Sciatic nerve (tissue), 2 donors: ENCODE results near the gene METTL3. TPM values are rescaled to one million over a fixed set of nuclear protein-coding genes. Genes with fewer than 3 reads are reported as not detected.
A peak's percentile ranks its signal among the peaks of the same experiment; 100 is the strongest.

Source experiments
- ATAC-seq: fragments of 200-7000 bp; cut with Tn5 transposase; one replicate; pipeline ENCODE4 v1.9.1; 2020; ENCODE audit warnings: mild to moderate bottlenecking, moderate library complexity
- DNase-seq: peaks from one replicate; pipeline ENCODE4 v3.0.0-alpha.2; 2020; ENCODE audit warnings: low spot score
- intact Hi-C: fragments of 100-400 bp; cut with DNase I; formaldehyde crosslinking; loops from one replicate; pipeline ENCODE4 v1.14.2; 2022
- total RNA-seq: library from RNA; stranded (reverse); fragmentation: NEBNext Ultra II Directional; extraction: Animal tissue kit (Norgen Biotek cat#: 25700); gene quantifications from one replicate; pipeline ENCODE4 v1.2.1, GENCODE V29; 2021
- donor health status: DM: no; HTN: no; CAD: no.
- donor health status: DM: no; HTN: no; CAD: no.

METTL3 gene
- total RNA-seq, 1 donor from 2014 or later, result 43.3 TPM

DNA sequence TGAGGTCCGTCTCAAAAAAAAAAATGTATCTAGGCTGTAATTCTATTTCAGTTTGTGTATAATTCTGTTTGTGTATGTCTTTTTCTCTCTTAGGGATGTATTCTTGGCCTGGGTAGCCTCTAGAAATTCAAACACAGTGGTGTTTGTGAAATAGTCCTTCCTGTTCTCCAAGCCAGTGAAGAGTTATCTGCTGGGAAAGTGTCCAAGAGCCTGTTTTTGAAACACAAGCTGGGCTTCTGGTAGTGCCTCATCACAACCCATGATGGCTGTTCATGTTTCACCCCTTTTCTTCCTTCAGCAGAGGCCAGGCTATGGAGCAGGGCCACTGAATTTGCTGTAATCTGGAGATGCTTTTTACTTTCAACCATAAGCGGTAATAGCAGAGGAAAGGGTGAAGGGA, 14.7 kb downstream of the METTL3 start:
- ATAC-seq (no peak), DNase-seq (no peak)
- intact Hi-C loops, result no loop called here

GRCh38 chr14:21494902-21495762, 16.0 kb downstream of the METTL3 start:
- no peak for ATAC-seq
- DNase-seq, result no peak
- intact Hi-C loops, result no loop called here

GRCh38 chr14:21486640-21487087, 24.5 kb downstream of the METTL3 start:
- no peak for ATAC-seq
- intact Hi-C loops, result no loop called here

DNA sequence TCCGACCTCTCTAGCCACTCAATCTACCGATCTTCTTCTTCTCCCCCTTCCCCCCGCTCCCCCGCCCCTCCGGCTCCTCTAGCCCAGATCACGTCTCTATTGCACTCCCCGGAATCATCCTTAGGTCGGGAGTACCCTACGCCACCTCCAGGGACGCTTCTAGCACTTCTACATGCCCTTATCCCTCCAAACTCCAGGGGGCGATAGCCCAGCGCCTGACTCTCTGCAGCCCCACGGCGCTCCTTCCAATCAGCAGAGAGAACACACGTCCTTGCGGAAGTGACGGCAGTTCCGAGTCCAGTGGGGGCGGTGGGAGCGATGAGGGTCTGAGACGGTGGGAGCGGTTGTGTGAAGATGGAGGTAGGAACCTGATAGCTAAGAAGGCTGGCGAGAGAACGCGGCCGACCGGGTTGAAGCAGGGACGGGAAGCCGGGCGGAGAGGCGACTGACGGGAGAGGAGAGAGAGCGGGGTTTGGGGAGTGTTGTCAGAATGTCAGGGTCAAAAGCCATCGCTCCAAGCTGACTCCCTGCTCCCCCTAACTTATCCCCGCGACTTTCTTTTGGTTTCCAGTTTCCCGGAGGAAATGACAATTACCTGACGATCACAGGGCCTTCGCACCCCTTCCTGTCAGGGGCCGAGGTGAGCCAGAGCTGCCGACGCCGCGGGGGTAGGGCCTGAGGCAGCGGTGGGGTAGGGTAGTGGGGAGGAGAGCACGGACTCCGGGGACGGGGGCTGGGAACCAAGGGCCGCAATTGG, 34.0 kb downstream of the METTL3 start, which contains the start of the genes RAB2B and TOX4:
Gene RAB2B, minus strand, starts transcription at position 35 of the 757 bp plus-strand sequence. CDS start 87 bp downstream, outside the sequence.
Gene TOX4, plus strand, starts transcription at position 271 of the 757 bp plus-strand sequence. Its CDS starts 84 bp downstream, at position 355.
- intact Hi-C loops, result no loop called here
- DNase-seq (peak; percentile 96), ATAC-seq (peak; percentile 100)

More at GRCh38 chr14:21486640-21487087, 24.5 kb downstream of the METTL3 start:
- DNase-seq, result no peak

DNA sequence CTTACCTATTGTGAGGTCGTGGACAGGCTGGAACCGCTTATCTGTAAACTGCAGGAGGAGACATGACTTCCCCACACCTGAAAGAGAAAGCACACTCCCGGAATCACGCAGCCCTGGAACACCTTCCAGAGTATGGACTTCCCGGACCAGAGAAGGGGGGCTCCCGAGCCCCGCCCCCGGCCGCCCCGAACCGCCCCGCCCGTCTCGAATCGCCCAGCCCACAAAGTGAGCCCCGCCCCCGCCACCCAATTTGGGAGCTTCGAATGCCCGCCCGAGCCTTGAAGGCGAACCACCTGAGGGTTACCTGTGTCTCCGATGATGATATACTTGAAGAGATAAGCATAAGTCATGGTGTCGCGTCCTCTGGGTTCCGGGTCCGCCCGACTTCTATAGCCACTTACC, 34.6 kb downstream of the METTL3 start:
- intact Hi-C loops, result no loop called here
- DNase-seq (peak; percentile 90), ATAC-seq (peak; percentile 84)

DNA sequence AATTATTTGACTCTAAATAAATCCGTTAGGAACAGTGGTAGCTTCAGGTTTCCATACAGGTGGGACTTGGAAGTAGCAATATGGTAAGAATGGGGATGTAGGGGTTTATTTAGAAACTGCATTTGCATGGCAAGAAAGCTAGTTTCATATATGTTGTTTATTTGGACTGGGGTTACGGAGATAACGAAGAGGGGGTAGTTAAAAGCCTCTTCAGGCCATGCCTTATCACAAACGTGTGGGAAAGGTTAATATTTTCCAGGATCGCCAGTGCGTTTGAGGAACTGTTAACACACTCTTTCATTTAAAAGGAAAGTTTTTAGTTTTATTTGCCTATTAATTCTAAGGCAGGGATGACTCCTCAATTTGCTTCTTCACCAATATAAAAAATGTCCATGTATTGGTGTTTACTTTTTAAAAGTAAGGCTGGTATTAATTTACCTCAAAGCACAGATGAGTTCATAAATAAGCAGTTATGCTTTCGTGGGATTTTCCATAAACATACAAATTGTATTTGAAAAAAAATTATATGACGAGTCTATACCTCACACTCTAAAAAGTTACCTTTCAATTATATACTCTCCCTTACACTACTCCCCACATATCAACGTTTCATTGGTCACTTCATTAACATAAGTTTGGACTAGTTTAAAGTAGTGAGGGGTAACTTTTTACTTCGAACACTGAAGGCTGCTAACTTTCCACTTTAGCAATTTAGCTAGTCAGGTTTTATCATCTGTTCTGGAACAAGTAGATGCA, 35.2 kb downstream of the METTL3 start:
- DNase-seq, result no peak
- intact Hi-C loops, result no loop called here
- no peak for ATAC-seq

DNA sequence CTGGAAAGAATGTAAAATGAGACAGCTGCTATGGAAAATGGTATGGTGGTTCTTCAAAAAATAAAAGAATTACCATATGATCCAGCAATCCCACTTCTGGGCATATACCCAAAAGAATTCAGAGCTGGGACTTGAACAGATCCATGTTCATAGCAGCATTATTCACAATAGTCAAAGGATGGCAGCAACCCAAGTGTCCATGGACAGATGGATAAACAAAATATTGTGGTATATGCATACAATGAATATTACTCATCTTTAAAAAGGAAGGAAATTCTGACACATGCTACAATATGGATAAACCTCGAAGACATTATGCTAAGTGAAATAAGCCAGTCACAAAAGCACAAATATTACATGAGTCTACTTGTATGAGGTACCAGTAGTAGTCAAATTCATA, 43.5 kb downstream of the METTL3 start:
- intact Hi-C loops, result no loop called here
- DNase-seq, result no peak
- no peak for ATAC-seq

DNA sequence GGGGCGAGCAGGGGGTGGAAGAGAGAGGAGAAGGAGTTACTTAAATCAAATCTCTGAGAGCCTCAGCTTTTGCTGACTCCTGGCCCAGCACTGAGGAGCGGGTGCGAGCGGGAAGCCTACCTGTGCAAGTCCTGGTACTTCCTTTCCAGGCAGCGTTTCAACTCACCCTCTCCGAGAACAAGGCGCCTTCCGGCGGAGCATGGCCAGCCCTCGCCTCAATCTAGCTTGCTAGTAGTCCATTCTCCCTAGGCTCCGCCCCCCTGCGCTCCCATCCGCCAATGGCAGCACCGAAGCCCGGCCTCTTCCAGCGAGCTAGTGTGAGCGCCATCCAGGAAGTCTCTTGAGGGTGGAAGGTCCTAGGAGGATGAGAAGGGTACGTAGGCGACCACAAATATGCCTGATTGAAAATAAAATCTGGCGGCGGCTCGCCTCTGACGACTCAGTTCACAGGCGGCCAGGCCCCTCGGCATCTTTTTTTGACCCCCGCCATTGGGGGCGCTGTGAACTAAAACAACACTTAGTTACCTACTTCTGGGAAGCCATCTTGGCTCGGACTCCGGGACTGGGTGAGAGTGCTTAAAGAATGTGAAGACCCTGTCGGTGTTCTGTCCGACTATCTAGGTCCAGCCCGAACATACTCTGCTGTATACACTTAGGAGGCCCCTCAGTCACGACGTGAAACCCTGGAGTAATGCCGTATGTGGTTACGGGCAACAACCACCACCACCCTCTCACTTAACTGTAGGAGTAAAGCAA, 55.0 kb downstream of the METTL3 start, which contains the start of gene CHD8:
Gene CHD8, minus strand, starts transcription at position 212 of the 756 bp plus-strand sequence. CDS start 24,480 bp downstream, outside the sequence.
- DNase-seq, result peak; percentile 99
- peak; percentile 100 for ATAC-seq
- intact Hi-C loops, result no loop called here

DNA sequence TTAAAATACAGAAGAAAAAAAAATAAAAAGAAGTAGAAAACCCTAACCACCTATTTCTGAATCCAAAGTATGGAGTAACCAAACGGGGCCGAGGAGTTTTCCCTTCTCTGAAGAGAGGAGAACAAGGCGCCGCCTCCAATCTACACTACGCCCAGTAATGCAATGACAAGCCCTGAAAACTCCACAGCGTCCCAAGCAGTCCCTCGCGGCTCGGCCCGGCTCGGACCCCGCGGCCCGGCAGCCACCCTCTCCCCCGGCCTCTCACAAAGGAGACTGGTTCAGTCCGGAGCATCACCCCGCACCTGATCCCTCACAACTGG, 55.6 kb downstream of the METTL3 start:
- intact Hi-C loops, result no loop called here
- ATAC-seq (peak; percentile 53), DNase-seq (no peak)

- DNase-seq (no peak), ATAC-seq (no peak)
- intact Hi-C loops, result no loop called here
Measured at GRCh38 chr14:21454843-21455544, 56.1 kb downstream of the METTL3 start.

- intact Hi-C loops, result no loop called here
- ATAC-seq (no peak), DNase-seq (no peak)
Measured at GRCh38 chr14:21449899-21450216, 61.3 kb downstream of the METTL3 start.

Other genes starting within 250 kb of the METTL3 start
- gene HNRNPC, start 241.9 kb downstream of the METTL3 start, total RNA-seq, result 395 TPM
- gene RPGRIP1, start 231.3 kb downstream of the METTL3 start, total RNA-seq, result 0.45 TPM
- gene SUPT16H, start 127.3 kb downstream of the METTL3 start, total RNA-seq, result 59.1 TPM
- 78.9 TPM for gene CHD8, start 55.2 kb downstream of the METTL3 start, total RNA-seq
- gene RAB2B, start 34.4 kb downstream of the METTL3 start, total RNA-seq, result 41.0 TPM
- gene TOX4, start 34.1 kb downstream of the METTL3 start, total RNA-seq, result 60.0 TPM
- 16.3 TPM for gene SALL2, start 15.0 kb upstream of the METTL3 start, total RNA-seq
- not detected for gene OR10G3, start 68.7 kb upstream of the METTL3 start, total RNA-seq
- gene OR10G2, start 123.6 kb upstream of the METTL3 start, total RNA-seq, result not detected
- not detected for gene OR4E2, start 142.5 kb upstream of the METTL3 start, total RNA-seq
- gene OR4E1, start 162.5 kb upstream of the METTL3 start, total RNA-seq, result not detected